Neutrophil (primary cell): ENCODE results near the gene HCRTR2.
"Not testable (repeated sequence)": the region's sequence is repeated elsewhere in the genome, so short reads cannot be mapped to it uniquely, and the experiment has no call there.

ENCODE experiments used
- H3K27ac ChIP-seq: fragments of 200-600 bp; sonication (generic); 2 replicates; pipeline ENCODE4 v1.5.1; 2016; ENCODE audit warnings: mild to moderate bottlenecking, moderate library complexity
- H3K27me3 ChIP-seq: fragments of 200-600 bp; sonication (generic); 2 replicates; pipeline ENCODE4 v1.6.0; 2016; ENCODE audit warnings: mild to moderate bottlenecking
- H3K36me3 ChIP-seq: fragments of 200-600 bp; sonication (generic); 2 replicates; pipeline ENCODE4 v1.5.1; 2017
- H3K4me1 ChIP-seq, 2 experiments: fragments of 200-600 bp in 1 of 2; sonication (generic) in 1 of 2; 1 replicate in 1 of 2; 2 replicates in 1 of 2; pipeline versions ENCODE4 v1.5.1 to v1.6.1; 2013 to 2016; ENCODE audit warnings: low read depth in 1 of 2, low read length in 1 of 2, mild to moderate bottlenecking in 1 of 2, moderate library complexity in 1 of 2; ENCODE audit not compliant: control insufficient read depth in 1 of 2, insufficient read depth in 1 of 2
- H3K4me3 ChIP-seq, 2 experiments: fragments of 200-600 bp in 1 of 2; sonication (generic) in 1 of 2; 1 replicate in 1 of 2; 2 replicates in 1 of 2; pipeline ENCODE4 v1.5.1; 2013 to 2016; ENCODE audit warnings: low read depth in 1 of 2, low read length in 1 of 2, mild to moderate bottlenecking in 1 of 2, moderate library complexity in 1 of 2
- H3K9me3 ChIP-seq: fragments of 200-600 bp; sonication (generic); 2 replicates; pipeline ENCODE4 v1.5.1; 2016
- TF ChIP-seq, protein P1 (sequence below): fragments of 200-600 bp; sonication (generic); IDR thresholded peaks from 2 replicates; pipeline ENCODE4 v1.5.1; 2016; ENCODE audit warnings: antibody characterized with exemption

Gene HCRTR2

DNA sequence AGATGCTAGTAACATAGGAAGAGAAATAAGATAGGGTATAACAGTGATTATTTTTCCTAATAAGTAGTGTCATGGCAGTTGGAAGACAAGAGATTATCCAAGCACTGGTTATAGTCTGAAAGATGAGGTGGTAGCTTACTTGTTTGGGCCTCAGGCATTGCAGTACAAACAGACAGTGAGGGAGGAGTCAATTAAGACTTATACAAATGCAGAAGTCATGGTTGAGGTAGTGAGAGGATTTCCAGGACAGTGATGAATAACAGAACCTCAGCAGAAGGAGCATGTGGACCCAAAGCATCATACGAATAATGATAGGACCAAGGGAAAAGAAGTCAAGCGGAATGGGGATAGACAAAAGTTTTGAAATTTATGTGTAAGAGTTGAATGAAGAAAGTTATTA is 53.5 kb downstream of the HCRTR2 start:
- Histone ChIP-seq H3K36me3 (no peaks in the 10 kb centered on the region), H3K27me3 (no peaks in the 10 kb centered on the region), H3K4me3 (no peak overlapping the region), H3K9me3 (no peaks in the 10 kb centered on the region), H3K4me1 (no peaks in the 10 kb centered on the region), H3K27ac (no peak overlapping the region)
- TF ChIP-seq, protein P1, sequence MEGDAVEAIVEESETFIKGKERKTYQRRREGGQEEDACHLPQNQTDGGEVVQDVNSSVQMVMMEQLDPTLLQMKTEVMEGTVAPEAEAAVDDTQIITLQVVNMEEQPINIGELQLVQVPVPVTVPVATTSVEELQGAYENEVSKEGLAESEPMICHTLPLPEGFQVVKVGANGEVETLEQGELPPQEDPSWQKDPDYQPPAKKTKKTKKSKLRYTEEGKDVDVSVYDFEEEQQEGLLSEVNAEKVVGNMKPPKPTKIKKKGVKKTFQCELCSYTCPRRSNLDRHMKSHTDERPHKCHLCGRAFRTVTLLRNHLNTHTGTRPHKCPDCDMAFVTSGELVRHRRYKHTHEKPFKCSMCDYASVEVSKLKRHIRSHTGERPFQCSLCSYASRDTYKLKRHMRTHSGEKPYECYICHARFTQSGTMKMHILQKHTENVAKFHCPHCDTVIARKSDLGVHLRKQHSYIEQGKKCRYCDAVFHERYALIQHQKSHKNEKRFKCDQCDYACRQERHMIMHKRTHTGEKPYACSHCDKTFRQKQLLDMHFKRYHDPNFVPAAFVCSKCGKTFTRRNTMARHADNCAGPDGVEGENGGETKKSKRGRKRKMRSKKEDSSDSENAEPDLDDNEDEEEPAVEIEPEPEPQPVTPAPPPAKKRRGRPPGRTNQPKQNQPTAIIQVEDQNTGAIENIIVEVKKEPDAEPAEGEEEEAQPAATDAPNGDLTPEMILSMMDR = no peak

DNA sequence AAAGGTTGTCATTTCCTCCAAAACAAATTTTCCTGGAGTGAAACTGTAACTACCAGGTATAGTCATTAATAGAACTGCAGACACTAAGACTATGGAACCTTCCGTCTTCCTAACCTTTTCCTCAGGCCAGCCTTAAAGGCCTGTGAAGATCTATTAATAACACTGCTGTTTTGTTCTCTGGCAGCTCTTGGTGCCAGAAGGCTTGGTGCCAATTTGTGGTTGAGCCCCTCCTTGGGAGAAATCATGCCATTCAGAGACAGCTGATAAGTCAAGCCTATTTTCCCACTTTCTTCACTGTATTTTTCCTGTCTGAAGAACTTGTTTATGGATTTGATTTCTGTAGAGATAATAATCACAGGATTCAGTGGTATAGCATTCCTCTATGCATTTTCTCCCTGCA is 64.8 kb downstream of the HCRTR2 start:
- no peak overlapping the region for H3K27ac ChIP-seq
- no peaks in the 10 kb centered on the region for H3K9me3 ChIP-seq
- TF ChIP-seq, protein P1 = no peak
- no peaks in the 10 kb centered on the region for H3K36me3 ChIP-seq
- no peak overlapping the region for H3K4me3 ChIP-seq
- H3K27me3 ChIP-seq = no peaks in the 10 kb centered on the region
- no peaks in the 10 kb centered on the region for H3K4me1 ChIP-seq

DNA sequence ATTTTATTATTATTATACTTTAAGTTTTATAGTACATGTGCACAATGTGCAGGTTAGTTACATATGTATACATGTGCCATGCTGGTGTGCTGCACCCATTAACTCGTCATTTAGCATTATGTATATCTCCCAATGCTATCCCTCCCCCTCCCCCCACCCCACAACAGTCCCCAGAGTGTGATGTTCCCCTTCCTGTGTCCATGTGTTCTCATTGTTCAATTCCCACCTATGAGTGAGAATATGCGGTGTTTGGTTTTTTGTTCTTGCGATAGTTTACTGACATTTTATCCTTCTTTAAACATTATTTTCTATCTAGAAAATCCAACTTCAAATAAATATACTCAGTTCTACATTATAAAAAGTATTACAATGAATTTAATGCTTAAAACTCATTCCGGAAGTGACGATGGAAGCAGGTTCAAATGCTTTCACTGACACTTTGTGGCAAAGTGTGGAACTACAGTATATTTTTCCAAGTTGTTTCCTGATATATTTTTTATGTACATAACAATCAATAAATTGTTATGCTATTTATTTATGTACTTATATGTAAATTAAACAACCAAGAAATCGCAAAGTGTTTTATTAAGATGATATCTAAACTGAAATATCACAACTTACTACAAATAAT is 66.8 kb downstream of the HCRTR2 start:
- not testable (repeated sequence) for H3K4me1 ChIP-seq, H3K9me3 ChIP-seq, H3K27me3 ChIP-seq, H3K27ac ChIP-seq, H3K4me3 ChIP-seq, H3K36me3 ChIP-seq

DNA sequence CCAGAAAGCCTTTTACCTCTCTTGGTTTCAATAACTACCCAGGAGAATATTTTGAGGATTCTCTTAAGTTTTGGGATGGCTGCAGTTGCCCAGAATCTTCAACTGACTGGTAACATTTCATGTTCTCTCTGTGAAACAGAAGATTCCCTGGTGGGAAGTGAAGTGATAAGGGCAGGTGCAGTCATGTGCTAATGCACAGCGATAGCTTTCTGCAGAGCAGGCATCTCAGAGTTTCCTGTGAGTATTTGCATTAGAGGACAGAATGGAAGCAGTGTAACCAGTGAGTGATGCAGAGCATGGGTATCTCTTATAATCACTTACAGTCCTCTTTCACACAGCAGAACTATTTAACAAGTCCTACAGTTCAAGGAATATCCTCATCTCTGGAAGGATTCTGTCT is 76.1 kb downstream of the HCRTR2 start:
- Histone ChIP-seq H3K27me3 (no peaks in the 10 kb centered on the region), H3K9me3 (no peaks in the 10 kb centered on the region), H3K4me3 (no peak overlapping the region), H3K36me3 (no peaks in the 10 kb centered on the region), H3K27ac (no peak overlapping the region), H3K4me1 (no peaks in the 10 kb centered on the region)
- TF ChIP-seq, protein P1 = no peak

DNA sequence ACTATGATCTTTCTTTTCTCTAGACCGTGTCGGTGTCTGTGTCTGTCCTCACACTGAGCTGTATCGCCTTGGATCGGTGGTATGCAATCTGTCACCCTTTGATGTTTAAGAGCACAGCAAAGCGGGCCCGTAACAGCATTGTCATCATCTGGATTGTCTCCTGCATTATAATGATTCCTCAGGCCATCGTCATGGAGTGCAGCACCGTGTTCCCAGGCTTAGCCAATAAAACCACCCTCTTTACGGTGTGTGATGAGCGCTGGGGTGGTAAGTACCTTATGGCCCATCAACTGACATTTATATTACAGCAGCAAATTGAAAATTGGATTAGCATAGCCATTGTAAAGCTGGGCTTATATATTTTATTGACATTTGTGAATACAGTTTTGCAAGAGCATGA is 80.8 kb downstream of the HCRTR2 start:
- H3K4me3 ChIP-seq = no peak overlapping the region
- H3K4me1 ChIP-seq = no peaks in the 10 kb centered on the region
- TF ChIP-seq, protein P1 = no peak

DNA sequence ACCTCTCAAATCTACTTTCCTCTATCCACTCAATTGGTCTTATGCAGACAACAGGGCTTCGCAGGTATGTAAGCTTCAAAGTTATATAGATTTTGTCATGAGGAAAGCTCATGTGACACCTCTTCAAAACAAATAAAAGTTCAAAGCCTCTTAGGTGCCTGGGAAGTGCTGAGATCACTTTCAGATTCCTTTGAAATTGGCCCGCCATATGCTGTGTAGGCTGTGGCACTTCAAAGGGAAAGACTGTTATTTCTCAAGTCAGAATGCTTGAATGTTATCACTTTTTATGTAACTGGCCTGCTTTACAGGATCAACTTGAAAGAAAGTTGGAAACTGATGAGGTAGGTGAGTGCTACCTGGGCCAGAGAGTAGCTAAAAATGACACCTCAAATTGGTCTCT is 85.9 kb downstream of the HCRTR2 start:
- Histone ChIP-seq H3K36me3 (no peaks in the 10 kb centered on the region), H3K4me1 (no peaks in the 10 kb centered on the region), H3K4me3 (no peak overlapping the region), H3K27me3 (no peaks in the 10 kb centered on the region), H3K9me3 (no peaks in the 10 kb centered on the region), H3K27ac (no peak overlapping the region)
- TF ChIP-seq, protein P1 = no peak

More for the DNA sequence above, 80.8 kb downstream of the HCRTR2 start:
- H3K36me3 ChIP-seq = no peaks in the 10 kb centered on the region
- no peak overlapping the region for H3K27ac ChIP-seq
- H3K27me3 ChIP-seq = no peaks in the 10 kb centered on the region
- no peaks in the 10 kb centered on the region for H3K9me3 ChIP-seq
